Kidney glomerular epithelial cell (primary cell): ENCODE measurements around the gene INSRR.

Experiments
- DNase-seq: peaks from one replicate; lab custom pipeline; 2025; lab: John Stamatoyannopoulos, UW

Gene INSRR

GRCh38 chr1:156826630-156827029, 32.3 kb downstream of the INSRR start:
- peak; percentile 10 for DNase-seq

- DNase-seq, result no peak
Observed at GRCh38 chr1:156823210-156823790, 35.6 kb downstream of the INSRR start.

- no peak for DNase-seq
Observed at GRCh38 chr1:156822680-156823079, 36.2 kb downstream of the INSRR start.

- DNase-seq, result no peak
Observed at GRCh38 chr1:156821801-156822200, 37.1 kb downstream of the INSRR start.

GRCh38 chr1:156816561-156817328, 42.2 kb downstream of the INSRR start, which contains the start of gene SH2D2A:
Gene SH2D2A (minus strand): TSS chr1:156816848. CDS start chr1:156816708, 140 bp downstream.
- DNase-seq, result no peak

- no peak for DNase-seq
Observed at GRCh38 chr1:156815961-156816422, 42.9 kb downstream of the INSRR start.

- no peak for DNase-seq
Observed at GRCh38 chr1:156815307-156815826, 43.5 kb downstream of the INSRR start.

GRCh38 chr1:156814571-156815260, 44.2 kb downstream of the INSRR start:
- no peak for DNase-seq

- DNase-seq, result no peak
Observed at GRCh38 chr1:156813750-156814570, 45.0 kb downstream of the INSRR start.

GRCh38 chr1:156813298-156813697, 45.6 kb downstream of the INSRR start:
- DNase-seq, result no peak

- DNase-seq, result no peak
Observed at GRCh38 chr1:156812293-156812990, 46.5 kb downstream of the INSRR start.

- DNase-seq, result no peak
Observed at GRCh38 chr1:156811168-156811567, 47.7 kb downstream of the INSRR start.

- no peak for DNase-seq
Observed at GRCh38 chr1:156809711-156810366, 49.1 kb downstream of the INSRR start.

GRCh38 chr1:156809281-156809680, 49.6 kb downstream of the INSRR start:
- no peak for DNase-seq

- no peak for DNase-seq
Observed at GRCh38 chr1:156808186-156809030, 50.5 kb downstream of the INSRR start.

- DNase-seq, result no peak
Observed at GRCh38 chr1:156807627-156808026, 51.3 kb downstream of the INSRR start.

GRCh38 chr1:156806512-156807440, 52.1 kb downstream of the INSRR start:
- DNase-seq, result no peak

- DNase-seq, result no peak
Observed at GRCh38 chr1:156805766-156806511, 53.0 kb downstream of the INSRR start.
